ENCODE data around the gene OR10R2. TPM values are rescaled to one million over a fixed set of nuclear protein-coding genes. Genes with fewer than 3 reads are reported as not detected.

The OR10R2 gene
- not detected in 5 replicates for total RNA-seq (2022; extraction: Qiagen RNA extraction)

DNA sequence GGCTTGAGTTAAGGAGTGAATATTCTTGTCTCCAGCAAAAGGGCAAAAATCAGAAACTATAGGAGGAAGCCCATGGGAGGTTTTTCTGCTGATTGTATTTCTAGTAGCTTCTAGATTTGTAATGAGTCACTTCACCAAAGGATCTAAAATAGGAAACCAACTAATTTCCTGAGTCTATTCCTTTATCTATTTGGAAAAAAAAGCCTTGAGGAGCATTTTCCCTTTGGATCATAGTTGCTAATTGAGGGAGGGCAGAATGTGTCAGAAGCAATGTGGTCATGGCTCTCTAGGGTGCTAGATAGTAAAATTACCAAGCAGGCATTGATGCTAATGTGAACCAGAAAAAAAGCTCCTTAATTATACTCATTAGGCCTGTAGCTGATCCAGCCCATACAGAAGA lies at the start of gene OR10R2:
Gene OR10R2 (plus strand): TSS at position 301 of the 400 bp plus-strand sequence. CDS start 106 bp downstream, outside the sequence.

GRCh38 chr1:158426137-158426536 lies 45.9 kb upstream of the OR10R2 start, which contains the start of gene OR10K2:
Gene OR10K2 (minus strand): TSS chr1:158426237. CDS start chr1:158420866, 5,371 bp downstream.

GRCh38 chr1:158461534-158461933 lies 10.5 kb upstream of the OR10R2 start, which contains the start of gene OR10K1:
Gene OR10K1 (plus strand): TSS chr1:158461834. CDS start chr1:158465562, 3,728 bp downstream.

Other genes starting within 250 kb of the OR10R2 start
- gene CD1A, start 217.8 kb upstream of the OR10R2 start, total RNA-seq (2022; extraction: Qiagen RNA extraction) = not detected in 5 replicates
- gene CD1C, start 182.3 kb upstream of the OR10R2 start, total RNA-seq (2022; extraction: Qiagen RNA extraction) = not detected in 5 replicates
- not detected in 5 replicates for gene CD1B, start 140.7 kb upstream of the OR10R2 start, total RNA-seq (2022; extraction: Qiagen RNA extraction)
- gene CD1E, start 118.3 kb upstream of the OR10R2 start, total RNA-seq (2022; extraction: Qiagen RNA extraction) = not detected in 5 replicates
- gene OR10T2, start 72.8 kb upstream of the OR10R2 start, total RNA-seq (2022; extraction: Qiagen RNA extraction) = not detected in 5 replicates
- not detected in 5 replicates for gene OR10K2, start 46.0 kb upstream of the OR10R2 start, total RNA-seq (2022; extraction: Qiagen RNA extraction)
- gene OR10K1, start 10.4 kb upstream of the OR10R2 start, total RNA-seq (2022; extraction: Qiagen RNA extraction) = not detected in 5 replicates
- not detected in 5 replicates for gene OR6Y1, start 82.2 kb downstream of the OR10R2 start, total RNA-seq (2022; extraction: Qiagen RNA extraction)
- not detected in 5 replicates for gene OR6P1, start 98.4 kb downstream of the OR10R2 start, total RNA-seq (2022; extraction: Qiagen RNA extraction)
- not detected in 5 replicates for gene OR10X1, start 107.7 kb downstream of the OR10R2 start, total RNA-seq (2022; extraction: Qiagen RNA extraction)
- gene OR10Z1, start 133.0 kb downstream of the OR10R2 start, total RNA-seq (2022; extraction: Qiagen RNA extraction) = not detected in 5 replicates
- gene SPTA1, start 214.5 kb downstream of the OR10R2 start, total RNA-seq (2022; extraction: Qiagen RNA extraction) = not detected in 5 replicates
- gene OR6K2, start 228.4 kb downstream of the OR10R2 start, total RNA-seq (2022; extraction: Qiagen RNA extraction) = not detected in 5 replicates
- not detected in 5 replicates for gene OR6K3, start 248.5 kb downstream of the OR10R2 start, total RNA-seq (2022; extraction: Qiagen RNA extraction)

Data from A549 treated with Mapracorat at 1 μM for 4 hours (cell line).